Measurements from ENCODE around the gene RBP5.

Gene RBP5

DNA sequence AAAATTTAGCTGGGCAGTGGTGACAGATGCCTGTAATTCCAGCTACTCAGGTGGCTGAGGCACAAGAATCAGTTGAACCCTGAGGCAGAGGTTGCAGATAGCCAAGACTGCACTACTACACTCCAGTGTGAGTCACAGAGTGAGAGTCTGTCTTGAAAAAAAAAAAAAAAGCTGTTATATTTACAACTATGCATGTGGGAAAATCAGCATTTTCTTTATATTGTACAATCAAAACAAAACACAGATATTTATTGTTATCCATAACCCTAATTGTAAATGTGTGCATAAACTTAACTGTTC lies 48.9 kb downstream of the RBP5 start:
- Histone ChIP-seq H3K27me3 (ENCODE audit: insufficient read depth, poor library complexity, severe bottlenecking) (no peaks in the 10 kb centered on the region), H3K27ac (replicated peaks) (no peak overlapping the region), H3K4me3 (replicated peaks; ENCODE audit: insufficient read depth, low read length) (no peak overlapping the region)
- TF ChIP-seq, protein P1, sequence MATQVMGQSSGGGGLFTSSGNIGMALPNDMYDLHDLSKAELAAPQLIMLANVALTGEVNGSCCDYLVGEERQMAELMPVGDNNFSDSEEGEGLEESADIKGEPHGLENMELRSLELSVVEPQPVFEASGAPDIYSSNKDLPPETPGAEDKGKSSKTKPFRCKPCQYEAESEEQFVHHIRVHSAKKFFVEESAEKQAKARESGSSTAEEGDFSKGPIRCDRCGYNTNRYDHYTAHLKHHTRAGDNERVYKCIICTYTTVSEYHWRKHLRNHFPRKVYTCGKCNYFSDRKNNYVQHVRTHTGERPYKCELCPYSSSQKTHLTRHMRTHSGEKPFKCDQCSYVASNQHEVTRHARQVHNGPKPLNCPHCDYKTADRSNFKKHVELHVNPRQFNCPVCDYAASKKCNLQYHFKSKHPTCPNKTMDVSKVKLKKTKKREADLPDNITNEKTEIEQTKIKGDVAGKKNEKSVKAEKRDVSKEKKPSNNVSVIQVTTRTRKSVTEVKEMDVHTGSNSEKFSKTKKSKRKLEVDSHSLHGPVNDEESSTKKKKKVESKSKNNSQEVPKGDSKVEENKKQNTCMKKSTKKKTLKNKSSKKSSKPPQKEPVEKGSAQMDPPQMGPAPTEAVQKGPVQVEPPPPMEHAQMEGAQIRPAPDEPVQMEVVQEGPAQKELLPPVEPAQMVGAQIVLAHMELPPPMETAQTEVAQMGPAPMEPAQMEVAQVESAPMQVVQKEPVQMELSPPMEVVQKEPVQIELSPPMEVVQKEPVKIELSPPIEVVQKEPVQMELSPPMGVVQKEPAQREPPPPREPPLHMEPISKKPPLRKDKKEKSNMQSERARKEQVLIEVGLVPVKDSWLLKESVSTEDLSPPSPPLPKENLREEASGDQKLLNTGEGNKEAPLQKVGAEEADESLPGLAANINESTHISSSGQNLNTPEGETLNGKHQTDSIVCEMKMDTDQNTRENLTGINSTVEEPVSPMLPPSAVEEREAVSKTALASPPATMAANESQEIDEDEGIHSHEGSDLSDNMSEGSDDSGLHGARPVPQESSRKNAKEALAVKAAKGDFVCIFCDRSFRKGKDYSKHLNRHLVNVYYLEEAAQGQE (IDR thresholded peaks at IDR 0.05; ENCODE audit: insufficient replicate concordance, low read depth): no peak
- no peak for TF ChIP-seq SPI1 (IDR thresholded peaks at IDR 0.05; ENCODE audit: borderline replicate concordance, low read depth)
- no peak for TF ChIP-seq GABPA (IDR thresholded peaks at IDR 0.05; ENCODE audit: low read depth)
- TF ChIP-seq, protein P2, sequence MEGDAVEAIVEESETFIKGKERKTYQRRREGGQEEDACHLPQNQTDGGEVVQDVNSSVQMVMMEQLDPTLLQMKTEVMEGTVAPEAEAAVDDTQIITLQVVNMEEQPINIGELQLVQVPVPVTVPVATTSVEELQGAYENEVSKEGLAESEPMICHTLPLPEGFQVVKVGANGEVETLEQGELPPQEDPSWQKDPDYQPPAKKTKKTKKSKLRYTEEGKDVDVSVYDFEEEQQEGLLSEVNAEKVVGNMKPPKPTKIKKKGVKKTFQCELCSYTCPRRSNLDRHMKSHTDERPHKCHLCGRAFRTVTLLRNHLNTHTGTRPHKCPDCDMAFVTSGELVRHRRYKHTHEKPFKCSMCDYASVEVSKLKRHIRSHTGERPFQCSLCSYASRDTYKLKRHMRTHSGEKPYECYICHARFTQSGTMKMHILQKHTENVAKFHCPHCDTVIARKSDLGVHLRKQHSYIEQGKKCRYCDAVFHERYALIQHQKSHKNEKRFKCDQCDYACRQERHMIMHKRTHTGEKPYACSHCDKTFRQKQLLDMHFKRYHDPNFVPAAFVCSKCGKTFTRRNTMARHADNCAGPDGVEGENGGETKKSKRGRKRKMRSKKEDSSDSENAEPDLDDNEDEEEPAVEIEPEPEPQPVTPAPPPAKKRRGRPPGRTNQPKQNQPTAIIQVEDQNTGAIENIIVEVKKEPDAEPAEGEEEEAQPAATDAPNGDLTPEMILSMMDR (IDR thresholded peaks at IDR 0.05; ENCODE audit: insufficient read depth, low read length): no peak
- TF ChIP-seq POLR2AphosphoS5 (IDR thresholded peaks at IDR 0.05; ENCODE audit: low read depth): no peak
- no peak for DNase-seq (ENCODE audit: low read depth in 1 of 2, low spot score in 1 of 2)

DNA sequence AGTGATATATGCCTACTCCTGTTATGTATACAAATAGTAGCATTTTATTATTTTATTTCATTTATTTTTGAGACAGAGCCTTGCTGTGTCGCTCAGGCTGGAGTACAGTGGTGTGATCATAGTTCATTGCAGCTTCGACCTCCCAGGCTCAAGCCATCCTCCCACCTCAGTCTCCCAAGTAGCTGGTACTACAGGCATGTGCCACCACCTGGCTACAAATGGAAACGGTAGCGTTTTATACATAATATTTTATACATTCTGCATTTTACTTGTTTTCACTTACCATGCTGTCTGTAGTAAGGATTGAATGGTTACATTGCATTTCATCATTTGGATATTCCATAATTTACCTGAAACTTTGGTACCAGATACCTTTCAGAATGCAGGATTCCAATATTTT lies 50.5 kb downstream of the RBP5 start:
- DNase-seq (ENCODE audit: low read depth in 1 of 2, low spot score in 1 of 2): no peak
- TF ChIP-seq POLR2AphosphoS5 (IDR thresholded peaks at IDR 0.05; ENCODE audit: low read depth): no peak
- TF ChIP-seq, protein P1 (IDR thresholded peaks at IDR 0.05; ENCODE audit: insufficient replicate concordance, low read depth): no peak
- TF ChIP-seq, protein P2 (IDR thresholded peaks at IDR 0.05; ENCODE audit: insufficient read depth, low read length): no peak
- no peak for TF ChIP-seq GABPA (IDR thresholded peaks at IDR 0.05; ENCODE audit: low read depth)
- no peak for TF ChIP-seq SPI1 (IDR thresholded peaks at IDR 0.05; ENCODE audit: borderline replicate concordance, low read depth)
- Histone ChIP-seq H3K4me3 (replicated peaks; ENCODE audit: insufficient read depth, low read length) (no peak overlapping the region), H3K27ac (replicated peaks) (no peak overlapping the region), H3K27me3 (ENCODE audit: insufficient read depth, poor library complexity, severe bottlenecking) (no peaks in the 10 kb centered on the region)

DNA sequence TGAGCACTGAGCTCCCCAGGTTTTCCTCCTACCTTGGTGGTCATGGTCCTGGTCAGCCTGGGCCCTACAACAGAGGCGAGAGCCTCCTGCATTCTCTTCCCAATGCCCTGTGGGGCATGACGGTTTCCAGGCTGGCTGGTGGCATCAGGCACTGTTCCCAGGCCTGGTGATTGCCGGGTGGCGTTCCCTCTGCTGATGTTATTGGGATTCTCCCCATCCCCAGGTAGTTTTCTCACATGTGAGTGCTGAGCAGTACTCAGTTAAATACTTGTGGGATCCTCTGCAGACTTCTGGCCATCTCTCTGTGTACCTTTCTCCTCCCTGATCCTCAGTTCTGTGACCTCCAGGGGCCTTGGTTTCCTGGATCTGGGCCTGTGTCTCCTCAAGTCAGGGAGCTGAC lies 52.2 kb downstream of the RBP5 start:
- Histone ChIP-seq H3K4me3 (replicated peaks; ENCODE audit: insufficient read depth, low read length) (no peak overlapping the region), H3K27me3 (ENCODE audit: insufficient read depth, poor library complexity, severe bottlenecking) (peaks cover 4% of the 10 kb centered on the region), H3K27ac (replicated peaks) (no peak overlapping the region)
- TF ChIP-seq, protein P1 (IDR thresholded peaks at IDR 0.05; ENCODE audit: insufficient replicate concordance, low read depth): no peak
- TF ChIP-seq, protein P2 (IDR thresholded peaks at IDR 0.05; ENCODE audit: insufficient read depth, low read length): no peak
- TF ChIP-seq POLR2AphosphoS5 (IDR thresholded peaks at IDR 0.05; ENCODE audit: low read depth) (no peak), SPI1 (IDR thresholded peaks at IDR 0.05; ENCODE audit: borderline replicate concordance, low read depth) (no peak), GABPA (IDR thresholded peaks at IDR 0.05; ENCODE audit: low read depth) (no peak)
- DNase-seq (ENCODE audit: low read depth in 1 of 2, low spot score in 1 of 2): no peak

Data from HL-60 (cell line).